ENCODE results near the gene ASAP3. TPM values are rescaled to one million over a fixed set of nuclear protein-coding genes. Genes with fewer than 3 reads are reported as not detected.

ASAP3 gene
- total and polyA plus RNA-seq, 8 donors, result 24.9 to 228 (median 30.5) TPM

DNA sequence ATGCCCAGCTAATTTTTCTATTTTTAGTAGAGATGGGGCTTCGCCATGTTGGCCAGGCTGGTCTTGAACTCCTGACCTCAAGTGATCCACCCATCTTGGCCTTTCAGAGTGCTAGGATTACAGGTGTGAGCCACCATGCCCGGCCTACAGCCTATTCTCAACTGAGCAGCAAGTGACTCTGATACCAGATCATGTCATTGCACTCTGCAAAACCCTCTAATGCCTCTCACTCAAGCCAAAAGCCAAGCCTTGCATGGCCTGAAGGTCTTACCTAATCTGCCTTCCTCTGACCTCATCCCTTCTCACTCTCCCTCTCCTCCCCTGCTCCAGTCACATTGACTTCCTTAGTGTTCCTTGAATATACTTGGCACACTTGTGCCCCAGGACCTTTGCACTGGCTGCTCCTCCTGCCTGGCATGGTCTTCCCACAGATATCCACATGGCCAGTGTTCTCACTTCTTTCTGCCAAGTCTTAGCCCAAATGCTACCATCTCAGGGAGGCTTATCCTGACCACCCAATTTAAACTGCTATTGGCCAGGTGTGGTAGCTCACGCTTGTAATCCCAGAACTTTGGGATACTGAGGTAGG, 8.2 kb upstream of the ASAP3 start:
- no peaks in the 10 kb centered on the region for H3K27me3 ChIP-seq
- no peaks in the 10 kb centered on the region for H3K36me3 ChIP-seq
- TF ChIP-seq CTCF (IDR thresholded peaks at IDR 0.05), result no peak
- no peak for TF ChIP-seq POLR2A (IDR thresholded peaks at IDR 0.05)
- TF ChIP-seq POLR2AphosphoS5 (IDR thresholded peaks at IDR 0.05), result no peak
- TF ChIP-seq EP300 (IDR thresholded peaks at IDR 0.05), result no peak
- no peak overlapping the region for H3K4me3 ChIP-seq
- no peak for DNase-seq
- H3K4me1 ChIP-seq, result peaks cover 0 to 7% (median 1%) of the 10 kb centered on the region in 4 donors
- intact Hi-C loops (cut with DNase I; ENCODE audit: low total_unique reads), result loop anchor here (5.0 kb wide), 1 partner anchor 50 kb away; no protein-coding TSS in a partner anchor
- 81 to 100% (median 93%) methylated on average over 3 of the region's 3 CpGs for WGBS, 5 donors
- no peaks in the 10 kb centered on the region for H3K9me3 ChIP-seq
- no peak overlapping the region for H3K27ac ChIP-seq

- Histone ChIP-seq H3K9me3 (no peaks in the 10 kb centered on the region), H3K27ac (no peak overlapping the region), H3K27me3 (no peaks in the 10 kb centered on the region), H3K36me3 (no peaks in the 10 kb centered on the region), H3K4me3 (no peak overlapping the region), H3K4me1 (peaks cover 0 to 11% (median 5%) of the 10 kb centered on the region in 4 donors)
- TF ChIP-seq CTCF (IDR thresholded peaks at IDR 0.05) (no peak), POLR2AphosphoS5 (IDR thresholded peaks at IDR 0.05) (no peak), EP300 (IDR thresholded peaks at IDR 0.05) (no peak), POLR2A (IDR thresholded peaks at IDR 0.05) (no peak)
- WGBS, 5 donors, result 29 to 46% (median 35%) methylated on average over 5 of the region's 5 CpGs
- no peak for DNase-seq
- intact Hi-C loops (cut with DNase I; ENCODE audit: low total_unique reads), result loop anchor here (5.0 kb wide), 1 partner anchor 52 kb away; no protein-coding TSS in a partner anchor
Observed at GRCh38 chr1:23489842-23490241, 5.9 kb upstream of the ASAP3 start.

GRCh38 chr1:23485002-23485332, 988 bp upstream of the ASAP3 start:
- WGBS, 5 donors, result 42 to 51% (median 44%) methylated on average over 6 to 7 of the region's 7 CpGs
- H3K27ac ChIP-seq, result peak overlapping the region; percentile 81 to 96 (median 90)
- H3K4me3 ChIP-seq, result peak overlapping the region; percentile 63 to 98 (median 92)

More at GRCh38 chr1:23485002-23485332, 988 bp upstream of the ASAP3 start:
- Histone ChIP-seq H3K4me1 (peaks cover 12 to 51% (median 35%) of the 10 kb centered on the region in 4 donors), H3K9me3 (no peaks in the 10 kb centered on the region), H3K27me3 (peaks cover 0 to 18% (median 0%) of the 10 kb centered on the region in 3 donors), H3K36me3 (no peaks in the 10 kb centered on the region)
- intact Hi-C loops (cut with DNase I; ENCODE audit: low total_unique reads), result no loop called here
- TF ChIP-seq CTCF (IDR thresholded peaks at IDR 0.05) (no peak), POLR2AphosphoS5 (IDR thresholded peaks at IDR 0.05) (no peak), EP300 (IDR thresholded peaks at IDR 0.05) (no peak), POLR2A (IDR thresholded peaks at IDR 0.05) (no peak)
- no peak for DNase-seq
